GM18508 (cell line): ENCODE data around the gene ELL.

Experiments used
- ATAC-seq: cut with Tn5 transposase; IDR thresholded peaks from one replicate; pipeline ENCODE4 v1.9.1; 2021; ENCODE audit warnings: moderate number of reproducible peaks; ENCODE audit not compliant: insufficient read depth, unreplicated experiment

Gene ELL

DNA sequence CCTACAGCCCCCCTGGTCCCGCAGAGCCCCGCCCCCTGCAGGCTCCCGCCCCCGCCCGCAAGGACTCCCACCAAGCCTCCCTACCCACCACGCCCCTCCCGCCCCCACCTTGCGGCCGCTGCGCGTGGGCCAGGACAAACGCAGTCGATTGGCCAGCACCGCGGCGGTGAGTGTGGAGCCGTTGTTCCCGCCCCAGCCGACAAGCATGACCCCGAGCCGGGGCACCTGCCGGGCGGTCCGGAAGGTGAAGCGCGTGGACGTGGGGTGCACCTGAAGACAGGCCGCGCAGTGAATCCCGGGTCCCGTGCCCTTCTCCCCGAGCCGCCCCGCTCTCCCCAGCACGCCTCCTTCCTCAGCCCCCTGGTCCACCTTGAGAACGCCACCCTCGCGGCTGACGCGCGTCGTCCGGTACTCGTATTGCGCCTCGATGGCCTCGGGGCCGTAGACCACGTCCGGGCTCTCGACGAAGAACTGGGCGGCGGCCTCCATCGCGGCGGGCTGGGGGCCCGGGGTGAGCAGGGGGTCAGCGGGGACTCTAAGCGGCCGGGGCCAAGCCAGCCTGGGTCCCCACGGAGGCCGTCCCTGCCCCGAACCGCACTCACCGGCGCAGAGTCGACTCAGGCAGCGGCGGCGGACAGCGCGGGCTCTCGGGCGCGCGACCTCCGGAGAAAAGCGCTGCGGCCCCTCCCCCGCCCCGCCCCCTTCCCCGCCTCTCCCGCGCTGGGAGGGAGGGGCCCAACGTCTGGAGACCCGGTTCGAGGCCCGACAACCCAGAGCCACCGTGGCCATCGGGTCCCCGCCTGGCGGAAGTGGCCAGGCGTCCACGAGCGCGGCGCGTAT lies 84.2 kb downstream of the ELL start, which contains the start of gene ISYNA1:
Gene ISYNA1, minus strand, starts transcription at position 643 of the 840 bp plus-strand sequence. Its CDS starts 154 bp downstream, at position 489.
- no peak for ATAC-seq

DNA sequence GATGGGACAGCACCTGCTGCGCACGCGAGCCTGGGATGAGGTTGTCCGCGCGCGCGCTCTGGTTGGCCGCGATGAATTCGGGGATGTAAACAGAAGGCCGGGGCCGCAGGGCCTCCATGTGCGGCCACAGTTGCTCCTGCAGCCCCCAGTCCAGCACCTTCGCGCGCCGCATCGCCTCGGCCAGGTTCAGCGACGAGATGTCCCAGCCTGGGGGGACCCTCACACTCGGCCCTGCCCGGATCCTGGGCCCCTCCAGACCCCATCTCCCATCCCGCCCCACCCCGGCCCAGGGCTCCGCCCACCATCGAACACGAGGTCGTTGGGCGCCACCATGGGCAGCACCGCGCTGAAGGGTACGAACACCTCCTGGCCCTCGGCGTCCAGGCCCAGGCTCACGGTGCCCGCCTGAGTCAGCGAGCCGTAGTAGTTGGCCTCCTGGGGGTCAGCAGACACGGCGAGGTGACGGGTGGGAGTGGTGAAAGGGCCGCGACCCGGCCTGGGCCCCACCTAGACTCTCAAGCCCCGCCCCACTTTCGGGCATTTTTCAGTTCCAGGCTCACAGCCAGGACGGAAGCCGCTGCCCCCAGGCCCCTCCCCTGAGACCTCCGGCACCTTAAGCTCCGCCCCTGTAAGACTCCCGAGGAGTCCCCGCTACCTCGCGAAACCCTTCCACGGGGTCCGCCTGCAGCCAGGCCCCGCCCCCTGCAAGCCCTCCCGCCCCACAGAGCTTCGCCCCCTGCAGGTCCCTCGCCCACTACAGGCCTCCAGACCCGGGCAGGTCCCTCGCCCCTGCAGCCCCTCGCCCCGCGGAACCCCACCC lies 85.0 kb downstream of the ELL start:
- ATAC-seq, result no peak

DNA sequence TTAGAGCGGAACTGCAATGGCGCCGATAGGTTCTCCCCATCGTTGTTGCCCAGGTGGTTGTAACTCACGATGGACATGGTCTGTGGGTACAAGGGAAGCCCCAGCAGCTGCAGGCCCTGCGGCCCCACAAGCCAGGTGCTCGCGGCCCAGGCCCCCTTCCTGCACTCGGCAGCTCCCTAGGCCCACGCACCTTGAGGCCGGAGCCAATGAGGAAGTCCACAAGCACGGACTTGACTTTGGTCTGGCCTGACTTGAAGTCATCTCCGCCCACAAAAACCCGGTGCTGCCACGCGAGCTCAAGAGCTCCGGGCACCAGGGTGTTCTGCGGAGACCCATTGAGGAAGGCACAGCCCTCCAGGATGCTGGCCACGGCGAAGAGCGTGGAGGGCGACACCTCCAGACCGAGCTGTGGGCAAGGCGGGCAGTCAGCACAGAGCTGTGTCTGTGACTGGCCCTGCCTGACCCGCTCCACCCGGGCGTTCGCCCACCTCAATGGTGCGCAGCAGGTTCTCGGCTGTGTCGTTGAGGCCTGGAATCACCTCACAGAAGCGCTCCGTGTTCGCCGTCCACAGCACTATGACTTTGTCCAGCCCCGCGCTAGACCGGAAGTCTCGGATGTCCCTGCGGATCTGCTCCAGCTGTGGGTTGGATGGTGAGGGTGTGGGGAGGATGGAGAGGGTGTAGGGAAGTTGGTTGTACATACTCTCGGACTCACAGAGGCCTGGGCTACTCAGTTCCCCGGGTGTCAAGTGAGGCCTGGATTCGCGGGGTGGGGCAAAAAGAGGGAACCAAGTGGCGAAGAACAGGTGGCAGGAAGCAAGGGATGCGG lies 85.8 kb downstream of the ELL start:
- ATAC-seq, result no peak

DNA sequence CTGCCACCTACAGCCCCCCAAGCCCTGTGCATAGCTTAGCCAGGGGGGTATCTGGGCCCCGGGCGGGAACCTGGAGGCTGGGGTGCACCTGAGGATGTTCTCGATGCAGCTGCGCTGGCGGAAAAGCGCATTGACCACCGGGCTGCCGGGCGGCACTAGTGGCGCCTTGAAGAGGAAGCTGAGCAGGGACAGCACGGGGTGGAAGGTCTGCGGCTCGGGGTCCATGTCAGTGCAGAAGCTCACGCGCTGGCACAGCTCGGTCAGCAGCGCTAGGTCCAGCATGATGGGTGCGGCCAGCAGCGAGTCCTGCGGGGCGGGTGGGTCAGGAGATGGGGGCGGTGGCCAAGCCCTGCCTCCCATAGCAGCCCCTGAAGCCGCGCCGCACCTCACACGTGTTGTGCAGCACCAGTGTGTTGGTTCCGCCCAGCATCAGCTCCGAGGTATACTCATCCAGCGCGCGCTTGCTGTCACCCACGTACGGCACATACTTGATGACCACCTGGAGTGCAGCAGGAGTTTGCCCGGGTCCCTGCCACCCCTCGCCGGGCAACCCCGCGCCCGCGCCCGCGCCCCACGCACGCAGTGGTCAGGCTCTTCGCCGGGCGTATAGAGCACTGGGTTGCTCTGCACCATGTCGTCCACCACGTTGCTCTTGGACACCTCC lies 86.6 kb downstream of the ELL start:
- ATAC-seq, result no peak

DNA sequence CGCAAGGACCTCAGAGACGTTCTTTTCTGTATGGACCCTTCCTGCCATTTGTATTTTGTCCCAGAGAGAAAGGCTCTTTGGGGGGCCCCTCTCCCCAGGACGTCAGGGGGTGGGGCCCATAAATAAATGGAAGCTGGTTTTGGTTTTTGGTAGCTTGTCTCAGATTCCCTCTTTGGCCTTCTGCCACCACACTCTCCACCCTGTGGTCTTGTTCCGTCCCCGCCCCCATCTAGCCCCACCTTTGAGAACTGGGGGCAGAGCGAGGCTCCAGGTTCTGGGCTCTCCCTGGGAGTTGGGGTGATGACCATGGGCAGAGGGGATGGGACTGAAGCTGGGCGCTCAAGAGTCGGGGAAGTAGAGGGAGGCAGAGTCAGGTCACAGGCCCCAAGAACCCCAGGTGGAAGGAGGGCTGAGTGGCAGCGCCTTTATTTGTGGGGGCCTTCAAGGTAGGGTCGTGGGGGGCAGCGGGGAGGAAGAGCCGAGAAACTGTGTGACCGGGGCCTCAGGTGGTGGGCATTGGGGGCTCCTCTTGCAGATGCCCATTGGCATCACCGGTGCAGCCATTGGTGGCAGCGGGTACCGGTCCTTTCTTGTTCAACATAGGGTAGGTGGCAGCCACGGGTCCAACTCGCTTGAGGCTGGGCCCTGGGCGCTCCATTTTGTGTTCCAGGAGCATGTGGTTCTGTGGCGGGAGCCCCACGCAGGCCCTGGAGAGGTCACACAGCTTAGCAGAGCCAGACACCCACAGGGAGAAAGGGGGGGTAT lies 87.3 kb downstream of the ELL start:
- no peak for ATAC-seq

DNA sequence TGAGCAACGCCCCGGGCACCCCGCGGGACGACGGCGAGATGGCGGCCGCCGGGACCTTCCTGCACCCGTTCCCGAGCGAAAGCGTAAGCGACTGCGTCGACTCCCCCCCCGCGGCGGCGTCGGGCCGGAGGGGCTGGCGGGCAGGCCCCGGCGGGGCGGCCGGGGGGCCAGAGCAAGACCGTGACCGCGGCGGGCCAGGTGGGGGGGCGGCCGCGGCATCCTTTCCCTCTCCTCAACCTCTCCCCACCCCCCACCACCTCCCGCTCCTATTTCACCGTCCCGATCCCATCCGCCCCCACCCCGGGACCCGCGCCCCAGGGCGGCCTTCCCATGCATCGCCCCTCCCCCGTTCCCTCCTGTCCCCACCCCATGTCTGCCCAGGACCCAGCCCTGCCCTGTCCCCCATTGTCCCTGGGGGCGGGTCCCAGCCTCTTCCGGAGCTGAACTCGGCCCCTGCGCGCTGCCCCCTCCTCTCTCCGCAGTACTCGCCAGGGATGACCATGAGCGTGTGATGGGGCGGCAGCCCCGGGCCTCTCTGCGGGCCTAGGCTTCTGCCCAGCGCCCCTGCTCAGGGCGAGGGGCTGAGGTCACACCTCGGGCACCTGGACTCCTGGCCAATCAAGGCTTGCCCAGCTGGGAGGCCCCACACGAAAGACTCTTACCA lies 88.0 kb downstream of the ELL start:
- ATAC-seq, result no peak

DNA sequence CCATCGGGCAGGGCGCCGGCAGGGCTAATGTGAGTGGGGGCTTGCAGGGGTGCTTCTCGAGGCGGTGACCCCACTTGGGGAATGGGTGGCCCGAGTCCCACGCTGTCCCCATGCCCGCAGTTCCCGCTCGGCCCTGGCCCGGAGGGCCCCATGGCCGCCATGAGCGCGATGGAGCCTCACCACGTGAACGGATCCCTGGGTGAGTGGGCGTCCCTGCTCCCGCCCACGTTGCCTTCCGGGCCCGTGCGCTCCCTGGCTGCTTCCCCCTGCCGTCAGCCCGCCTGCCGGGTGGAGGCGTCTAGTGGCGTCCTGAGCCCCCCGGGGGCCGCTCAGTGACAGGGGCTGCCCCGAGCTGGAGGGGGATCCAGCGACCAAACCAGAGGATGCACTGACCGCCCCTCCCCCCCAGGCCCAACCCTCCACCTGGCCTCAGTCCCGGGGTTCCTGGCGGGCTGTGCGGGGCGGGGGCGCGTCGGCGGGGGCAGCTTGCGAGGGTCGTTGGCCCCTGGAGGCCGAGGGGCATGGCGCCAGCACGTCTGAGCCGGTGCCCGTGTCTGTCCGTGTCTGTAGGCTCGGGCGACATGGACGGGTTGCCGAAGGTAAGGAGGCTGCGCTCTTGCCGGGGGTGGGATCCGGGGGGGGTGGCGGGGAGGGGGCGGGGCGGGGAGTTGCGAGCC lies 88.7 kb downstream of the ELL start:
- no peak for ATAC-seq

DNA sequence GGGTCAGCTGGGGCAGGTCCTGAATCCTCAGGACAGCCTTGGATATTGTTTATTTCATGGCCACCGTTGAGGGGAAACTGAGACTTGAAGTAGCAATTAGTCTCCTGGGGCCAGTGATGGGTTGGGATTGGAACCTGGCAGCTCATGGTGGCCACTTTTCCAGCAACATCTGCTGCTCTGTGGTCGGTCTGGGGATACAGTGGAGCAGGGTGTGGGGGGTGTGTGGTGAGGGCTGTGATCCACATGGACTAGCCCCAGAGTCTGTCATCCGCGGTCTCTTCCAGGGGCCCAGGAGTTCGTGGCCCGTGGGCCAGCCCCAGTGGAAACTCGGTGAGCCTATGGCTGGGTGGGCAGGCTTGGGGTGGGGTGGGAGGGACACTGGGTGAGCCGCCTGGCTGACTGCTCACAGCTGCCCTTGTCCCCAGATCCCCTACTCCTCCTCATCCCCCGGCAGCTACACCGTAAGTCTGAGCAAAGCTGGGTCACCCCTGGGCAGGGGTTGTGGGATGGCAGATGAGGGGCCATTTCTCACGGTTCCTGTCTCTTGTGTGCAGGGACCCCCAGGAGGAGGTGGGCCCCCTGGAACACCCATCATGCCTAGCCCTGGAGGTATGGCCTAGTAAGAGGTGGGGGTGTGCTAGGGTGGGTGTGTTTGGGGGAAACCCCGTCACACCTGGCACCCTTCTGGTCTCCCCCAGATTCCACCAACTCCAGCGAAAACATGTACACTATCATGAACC lies 89.4 kb downstream of the ELL start:
- ATAC-seq, result no peak

DNA sequence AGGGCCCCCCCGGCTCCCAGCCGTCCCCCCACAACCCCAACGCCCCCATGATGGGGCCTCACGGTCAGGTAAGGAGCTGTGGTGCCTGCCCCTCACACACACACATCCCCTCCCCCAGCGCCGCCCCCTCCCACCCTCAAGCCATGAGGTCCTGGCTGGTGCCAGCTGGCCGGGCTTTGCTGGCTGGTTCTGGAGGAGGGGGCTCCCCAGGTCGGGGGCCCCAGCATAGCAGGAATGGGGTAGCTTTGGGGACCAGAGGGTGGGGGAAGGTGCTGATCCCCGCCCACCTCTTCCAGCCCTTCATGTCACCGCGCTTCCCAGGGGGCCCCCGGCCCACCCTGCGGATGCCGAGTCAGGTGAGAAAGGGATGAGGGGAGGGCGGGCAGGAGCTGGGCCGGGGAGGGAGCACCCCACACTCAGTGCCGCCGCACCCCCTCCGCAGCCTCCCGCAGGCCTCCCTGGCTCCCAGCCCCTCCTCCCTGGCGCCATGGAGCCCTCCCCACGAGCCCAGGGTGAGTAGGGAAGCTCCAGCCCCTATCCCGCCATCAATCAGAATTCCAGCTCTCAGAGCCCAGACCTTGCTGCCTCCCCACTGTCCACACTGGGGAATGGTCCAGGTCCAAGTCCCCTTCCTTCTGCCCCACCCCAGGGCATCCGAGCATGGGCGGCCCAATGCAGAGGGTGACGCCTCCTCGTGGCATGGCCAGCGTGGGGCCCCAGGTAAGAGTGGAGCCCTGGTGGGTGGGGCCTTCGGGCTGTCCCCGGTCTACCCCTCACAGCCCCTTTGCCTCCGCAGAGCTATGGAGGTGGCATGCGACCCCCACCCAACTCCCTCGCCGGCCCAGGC lies 90.3 kb downstream of the ELL start:
- no peak for ATAC-seq

DNA sequence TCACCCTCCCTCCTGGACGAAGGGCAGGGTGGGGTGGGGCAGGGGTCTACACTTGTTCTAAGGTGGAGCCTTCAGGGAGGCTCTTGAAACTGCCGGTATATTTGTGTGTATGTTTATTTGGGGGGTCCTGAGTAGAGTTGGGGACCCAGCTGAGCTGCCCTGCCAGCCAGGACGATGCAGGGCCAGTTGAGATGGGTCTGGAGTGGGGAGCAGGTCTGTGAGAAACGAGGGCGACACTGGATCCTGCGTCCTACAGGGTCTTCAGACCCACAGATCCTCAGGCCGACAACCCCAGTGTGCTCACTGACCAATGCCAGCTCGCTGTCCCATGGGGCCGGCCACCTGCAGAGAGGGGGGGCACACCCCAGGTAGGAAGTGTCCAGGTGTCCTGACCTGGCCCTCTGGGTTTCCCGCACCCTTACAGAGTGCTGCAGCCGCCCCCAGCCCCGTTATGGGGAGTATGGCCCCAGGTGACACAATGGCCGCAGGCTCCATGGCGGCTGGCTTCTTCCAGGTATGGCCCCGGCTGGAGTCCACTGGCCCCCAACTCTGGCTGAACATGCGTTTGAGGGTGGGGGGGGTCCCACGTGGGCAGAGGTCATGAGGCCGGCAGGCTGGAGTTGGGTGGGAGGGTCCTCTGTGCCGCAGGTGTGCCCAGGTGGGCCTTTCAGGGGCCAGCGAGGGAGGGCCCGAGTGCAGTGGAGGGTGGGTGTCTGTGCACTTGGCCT lies 91.3 kb downstream of the ELL start:
- no peak for ATAC-seq

DNA sequence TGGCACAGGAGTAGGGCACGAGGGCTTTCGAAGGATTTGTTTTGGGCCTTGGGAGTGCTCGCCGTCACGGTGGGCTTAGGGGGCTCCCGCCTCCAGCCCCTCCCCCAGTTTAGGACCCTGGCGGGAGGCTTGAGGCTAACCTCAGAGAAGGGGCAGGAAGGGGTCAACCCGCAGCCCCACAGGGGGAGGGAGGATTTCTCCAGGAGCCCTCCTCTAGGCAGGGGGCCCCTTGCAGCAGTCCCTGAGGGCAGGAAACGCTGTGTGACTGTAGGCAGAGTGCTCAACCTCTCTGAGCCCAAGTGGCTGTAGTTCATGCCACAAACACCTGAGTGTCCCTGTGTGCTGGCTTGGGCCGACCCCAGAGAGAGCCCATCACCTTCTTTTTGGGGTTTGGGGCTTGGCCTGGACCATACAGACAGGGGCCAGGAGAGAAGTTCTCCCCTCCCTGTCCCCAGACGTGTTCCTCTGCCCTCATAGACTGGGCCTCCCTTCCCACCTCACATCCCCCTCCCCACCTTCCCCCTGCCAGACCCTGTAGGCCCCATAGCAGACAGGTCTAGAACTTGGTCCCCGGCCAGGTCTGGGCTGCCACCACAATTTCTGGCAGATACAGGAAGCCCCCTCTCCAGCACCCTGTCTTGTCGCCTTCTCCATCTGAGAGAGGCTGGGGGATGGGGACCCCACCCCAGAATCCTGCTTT lies 92.0 kb downstream of the ELL start:
- no peak for ATAC-seq

DNA sequence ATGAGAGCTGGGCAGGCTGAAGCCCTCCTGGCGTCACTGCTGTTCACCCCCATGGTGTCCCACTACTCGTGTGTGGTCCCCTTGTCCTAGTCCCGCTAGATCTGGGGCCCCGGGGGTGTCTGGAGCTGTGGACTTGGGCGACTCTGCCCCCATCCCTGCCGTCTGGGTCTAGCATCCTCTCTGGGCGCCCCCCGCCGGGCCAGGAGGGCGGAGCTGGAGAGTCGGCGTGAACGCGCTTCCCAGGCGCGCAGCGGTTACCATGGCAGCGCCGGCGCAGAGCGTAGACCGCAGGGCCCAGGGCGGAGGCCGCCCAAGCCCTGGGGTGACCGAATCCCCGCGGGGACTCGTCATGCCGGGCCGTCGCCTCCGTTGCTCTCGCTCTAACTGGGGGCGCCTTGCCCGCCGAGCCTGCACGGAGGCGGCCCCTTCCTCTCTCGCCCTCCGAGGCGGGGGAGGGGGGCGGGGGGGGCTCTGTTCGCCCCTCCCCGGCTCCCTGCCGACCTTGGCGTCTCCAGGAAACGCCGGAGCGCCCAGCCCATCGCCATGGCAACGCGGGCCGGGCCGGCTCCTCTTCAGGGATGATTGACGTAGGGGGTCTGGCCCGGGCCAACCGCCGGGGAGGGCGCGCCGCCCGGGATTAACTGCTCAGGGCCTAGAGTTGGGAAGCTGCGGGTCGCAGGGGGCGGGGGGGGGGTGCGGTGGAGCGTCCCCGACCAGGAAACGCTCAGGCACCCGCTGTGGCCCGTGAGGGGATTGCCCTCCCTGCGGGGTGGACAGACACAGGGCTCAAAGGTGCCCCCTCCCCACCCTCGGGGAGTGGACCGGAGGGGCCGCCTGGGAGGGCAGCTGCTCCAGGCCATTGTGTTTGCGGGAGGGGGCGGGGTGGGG lies 92.8 kb downstream of the ELL start:
- ATAC-seq, result no peak

DNA sequence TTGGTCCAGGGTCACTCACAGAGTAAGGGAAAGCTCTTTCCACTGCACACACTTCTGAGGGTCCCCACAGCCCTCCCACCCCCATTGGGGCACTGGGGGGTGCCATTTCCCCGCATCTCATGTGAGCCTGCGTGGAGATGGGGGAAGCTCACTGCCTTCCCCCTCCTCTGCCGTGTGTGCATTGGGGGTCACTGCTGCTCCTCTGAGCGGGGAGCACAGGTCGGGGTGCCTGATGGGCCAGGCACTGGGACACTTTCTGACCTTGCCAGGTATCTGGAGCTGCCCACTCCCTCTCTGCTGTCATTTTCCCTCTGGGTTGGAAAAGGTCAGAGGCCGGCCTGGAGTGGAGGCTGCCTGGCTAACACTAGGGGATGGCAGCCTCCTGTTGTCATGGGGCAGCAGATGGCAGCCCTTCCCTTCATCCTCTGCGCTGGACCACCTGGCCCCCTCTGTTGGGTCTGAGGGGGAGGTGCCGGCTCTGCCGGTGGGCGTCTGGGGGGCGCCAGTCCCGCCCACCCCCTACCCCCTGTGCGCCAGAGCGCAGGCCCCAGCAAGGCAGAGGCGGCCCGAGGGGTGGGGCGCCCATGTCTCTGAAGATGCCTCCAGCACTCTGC lies 93.6 kb downstream of the ELL start:
- no peak for ATAC-seq

DNA sequence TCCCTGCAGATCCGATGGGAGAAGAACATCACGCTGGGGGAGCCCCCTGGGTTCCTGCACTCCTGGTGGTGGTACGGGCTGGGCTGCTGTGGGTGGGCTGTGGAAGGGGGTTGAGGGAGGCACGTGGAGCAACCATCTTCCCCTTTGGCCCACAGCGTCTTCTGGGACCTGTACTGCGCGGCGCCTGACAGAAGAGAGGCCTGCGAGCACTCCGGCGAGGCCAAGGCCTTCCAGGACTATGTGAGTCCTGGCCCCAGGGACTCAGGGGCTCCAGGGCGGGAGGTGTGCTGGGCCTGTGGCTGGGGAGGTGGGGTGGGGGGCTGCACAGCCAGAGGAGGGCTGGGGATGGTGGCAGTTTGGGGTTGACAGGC lies 94.1 kb downstream of the ELL start:
- no peak for ATAC-seq
